GM21526 (cell line): ENCODE measurements around the gene TFF1.
"Not testable (repeated sequence)": the region's sequence is repeated elsewhere in the genome, so short reads cannot be mapped to it uniquely, and the experiment has no call there.

ENCODE experiments used
- ATAC-seq: cut with Tn5 transposase; IDR thresholded peaks from one replicate; pipeline ENCODE4 v1.9.1; 2021; ENCODE audit warnings: moderate library complexity; ENCODE audit not compliant: unreplicated experiment, low FRiP score

TFF1 gene

GRCh38 chr21:42366292-42367010 lies at the start of gene TFF1:
Gene TFF1, minus strand, starts transcription at chr21:42366535. Its CDS starts 40 bp downstream, at chr21:42366495.
- ATAC-seq: no peak

- peak; percentile 57 for ATAC-seq
Measured at GRCh38 chr21:42414928-42415769, 48.8 kb upstream of the TFF1 start.

- ATAC-seq: no peak
Measured at GRCh38 chr21:42414553-42414927, 48.2 kb upstream of the TFF1 start.

- ATAC-seq: no peak
Measured at GRCh38 chr21:42414066-42414465, 47.7 kb upstream of the TFF1 start.

- no peak for ATAC-seq
Measured at GRCh38 chr21:42413500-42413899, 47.2 kb upstream of the TFF1 start.

- ATAC-seq: no peak
Measured at GRCh38 chr21:42413093-42413492, 46.8 kb upstream of the TFF1 start.

DNA sequence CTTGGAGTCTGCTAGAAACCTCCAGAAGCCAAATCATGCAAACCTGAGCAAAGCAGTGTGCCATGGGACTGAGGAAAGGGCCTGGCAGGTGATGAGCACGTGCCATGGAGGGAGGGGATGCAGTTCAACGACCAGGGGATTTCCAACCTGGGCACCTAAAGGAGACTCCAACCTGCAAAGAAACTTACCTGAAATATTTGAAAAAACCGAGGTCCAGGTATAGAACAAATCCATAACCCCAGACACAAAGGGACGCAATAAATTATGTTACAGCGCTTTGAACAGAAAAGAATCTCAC lies 46.2 kb upstream of the TFF1 start:
- no peak for ATAC-seq

GRCh38 chr21:42411891-42412635 lies 45.7 kb upstream of the TFF1 start:
- ATAC-seq: no peak

DNA sequence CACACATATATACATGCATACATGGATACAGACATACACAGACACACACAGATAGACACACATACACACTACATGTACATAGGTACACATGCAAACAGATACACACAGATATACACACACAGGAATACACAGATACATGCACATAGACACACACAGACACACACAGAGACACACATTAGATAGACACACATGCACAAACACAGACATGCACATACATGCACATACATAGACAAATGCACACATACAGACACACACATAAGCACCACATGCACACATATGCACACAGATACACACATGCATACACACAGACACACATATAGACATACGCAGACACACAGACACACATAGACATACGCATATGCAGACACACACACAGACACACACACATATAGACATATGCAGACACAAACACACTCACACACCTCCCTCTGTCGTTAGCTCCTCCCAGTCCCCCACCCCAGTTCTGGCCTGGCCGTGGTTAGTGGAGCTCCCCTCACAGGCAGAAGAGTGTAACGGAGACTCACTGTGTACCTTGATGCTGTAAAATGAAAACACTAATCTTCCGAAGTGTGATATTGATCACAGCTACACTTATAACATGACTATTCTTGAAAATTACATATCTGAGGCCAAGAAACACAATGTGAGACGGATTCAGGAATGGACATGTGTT lies 45.0 kb upstream of the TFF1 start:
- no peak for ATAC-seq

DNA sequence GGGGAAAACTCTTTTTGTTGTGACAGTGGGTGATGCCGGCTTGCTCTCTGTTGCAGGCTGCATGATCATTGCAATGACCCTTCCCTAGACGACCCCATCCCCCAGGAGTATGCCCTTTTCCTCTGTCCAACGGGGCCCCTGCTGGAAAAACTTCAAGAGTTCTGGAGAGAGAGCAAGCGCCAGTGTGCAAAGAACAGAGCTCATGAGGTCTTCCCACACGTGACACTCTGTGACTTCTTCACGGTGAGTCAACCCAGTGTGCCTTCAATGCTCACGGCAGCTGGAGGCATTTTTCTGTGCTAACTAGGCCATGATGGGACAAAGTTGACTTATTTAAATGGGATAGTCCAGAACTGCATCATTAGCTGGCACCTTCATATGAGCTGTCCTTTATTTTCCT lies 43.0 kb upstream of the TFF1 start:
- no peak for ATAC-seq

- not testable (repeated sequence) for ATAC-seq
Measured at GRCh38 chr21:42408718-42409117, 42.4 kb upstream of the TFF1 start.

- ATAC-seq: no peak
Measured at GRCh38 chr21:42407476-42407875, 41.1 kb upstream of the TFF1 start.

DNA sequence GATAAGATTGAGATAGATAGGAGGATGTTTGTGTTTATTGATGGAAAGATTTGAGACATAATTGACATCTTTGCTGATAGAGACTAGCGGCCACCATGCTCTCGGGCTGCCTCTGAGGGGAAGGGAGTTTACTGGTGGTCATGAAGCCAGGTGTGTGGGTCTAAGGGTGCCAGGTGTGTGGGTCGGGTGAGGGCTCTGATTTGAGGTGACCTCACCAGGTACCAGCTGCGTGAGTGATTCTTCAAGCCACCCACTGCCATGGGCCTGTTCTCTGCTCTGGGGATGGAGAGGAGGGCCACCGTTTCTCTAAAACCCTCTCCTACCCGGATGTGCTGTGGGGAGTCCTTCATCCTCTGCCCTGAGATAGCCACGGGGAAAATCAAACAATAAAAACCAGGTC lies 40.5 kb upstream of the TFF1 start:
- ATAC-seq: no peak

- ATAC-seq: no peak
Measured at GRCh38 chr21:42406201-42406621, 39.9 kb upstream of the TFF1 start.

GRCh38 chr21:42405064-42406013 lies 39.0 kb upstream of the TFF1 start:
- no peak for ATAC-seq

DNA sequence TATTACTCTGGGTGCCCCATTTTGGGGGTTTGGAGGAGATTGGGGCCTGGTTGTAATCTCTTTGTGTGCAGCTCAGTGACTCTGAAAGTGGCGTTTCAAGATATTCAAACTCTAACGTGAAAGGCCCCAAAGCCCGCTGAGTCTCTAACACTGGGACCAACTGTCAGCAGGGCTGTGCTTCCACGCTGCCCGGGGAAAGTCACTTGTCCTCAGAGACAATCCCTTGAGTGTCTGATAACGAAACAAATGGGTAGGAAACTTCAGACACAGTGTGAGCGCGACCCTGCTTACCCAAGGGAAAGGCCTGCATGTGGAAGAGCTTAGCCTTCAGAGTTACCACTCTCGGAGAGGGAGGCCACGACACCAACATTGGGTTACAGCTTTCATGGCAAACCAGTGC lies 38.2 kb upstream of the TFF1 start:
- no peak for ATAC-seq

GRCh38 chr21:42403611-42404231 lies 37.4 kb upstream of the TFF1 start, which contains the start of gene UBASH3A:
Gene UBASH3A, plus strand, starts transcription at chr21:42403902. Its CDS starts 44 bp downstream, at chr21:42403946.
- ATAC-seq: no peak

DNA sequence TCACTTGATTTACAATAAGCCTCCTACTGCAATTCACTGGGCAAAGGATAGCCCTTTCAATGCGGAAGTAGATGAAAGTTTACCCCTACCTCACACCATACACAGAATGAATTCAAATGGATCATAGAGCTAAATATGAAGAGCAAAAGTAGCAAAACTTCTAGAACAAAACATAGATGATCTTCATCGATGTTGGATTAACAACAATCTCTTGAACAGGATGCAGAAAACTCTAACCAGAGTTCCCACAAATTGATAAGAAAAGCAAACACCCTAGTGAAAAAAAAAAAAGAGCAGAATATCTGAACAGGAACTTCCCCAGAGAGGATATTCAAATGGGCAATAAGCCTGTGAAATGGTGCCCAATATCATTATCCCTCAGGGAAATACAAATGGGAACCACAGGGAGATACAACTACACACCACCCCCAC lies 35.5 kb upstream of the TFF1 start:
- no peak for ATAC-seq

DNA sequence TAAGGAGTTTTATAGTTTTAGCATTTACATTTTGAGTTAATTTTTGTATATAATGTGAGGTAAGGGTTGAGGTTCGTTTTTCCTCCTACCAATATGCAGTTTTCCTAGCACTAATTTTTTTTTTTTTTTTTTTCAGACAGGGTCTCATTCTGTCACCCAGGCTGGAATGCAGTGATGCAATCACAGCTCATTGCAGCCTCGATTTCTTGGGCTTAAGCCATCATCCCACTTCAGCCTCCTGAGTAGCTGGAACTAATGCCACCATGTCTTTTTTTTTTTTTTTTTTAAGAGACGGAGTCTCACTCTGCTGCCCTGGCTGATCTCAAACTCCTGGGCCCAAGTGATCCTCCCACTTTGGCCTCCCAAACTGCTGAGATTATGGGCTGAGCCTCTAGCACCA lies 34.8 kb upstream of the TFF1 start:
- ATAC-seq: no peak
